Stomach smooth muscle (tissue), 2 donors: ENCODE results near the gene BPIFA1.

ENCODE experiments used
- H3K27ac ChIP-seq: one replicate; pipeline ENCODE4 v1.7.0; 2013; ENCODE audit warnings: mild to moderate bottlenecking, low read length, inconsistent platforms
- H3K27me3 ChIP-seq, 2 donors: one replicate each; pipeline ENCODE4 v1.7.0; 2013; ENCODE audit warnings: low read length in 2 of 2; ENCODE audit not compliant: insufficient read depth in 2 of 2, control insufficient read depth in 1 of 2
- H3K36me3 ChIP-seq, 2 donors: one replicate each; pipeline ENCODE4 v1.7.0; 2013; ENCODE audit warnings: low read length in 2 of 2; ENCODE audit not compliant: control insufficient read depth in 2 of 2, insufficient read depth in 2 of 2
- H3K4me1 ChIP-seq: one replicate; pipeline ENCODE4 v1.7.0; 2013; ENCODE audit warnings: low read length; ENCODE audit not compliant: control insufficient read depth, insufficient read depth
- H3K4me3 ChIP-seq, 2 donors: one replicate each; pipeline ENCODE4 v1.7.0; 2013; ENCODE audit warnings: low read length in 2 of 2
- H3K9ac ChIP-seq, 2 donors: one replicate each; pipeline ENCODE4 v1.7.0; 2013; ENCODE audit warnings: low read length in 2 of 2, mild to moderate bottlenecking in 1 of 2
- H3K9me3 ChIP-seq, 2 donors: one replicate each; pipeline ENCODE4 v1.7.0; 2013; ENCODE audit warnings: low read length in 2 of 2; ENCODE audit not compliant: control insufficient read depth in 2 of 2
- donor health status: healthy.
- donor health status: Pancreatic carcinoma.

Gene BPIFA1

GRCh38 chr20:33239979-33240736, 4.4 kb downstream of the BPIFA1 start:
- Histone ChIP-seq H3K9ac (no peak overlapping the region), H3K36me3 (no peaks in the 10 kb centered on the region), H3K9me3 (no peaks in the 10 kb centered on the region), H3K4me3 (no peak overlapping the region), H3K4me1 (no peaks in the 10 kb centered on the region), H3K27ac (no peak overlapping the region), H3K27me3 (peaks cover 0 to 15% of the 10 kb centered on the region in 2 donors)

DNA sequence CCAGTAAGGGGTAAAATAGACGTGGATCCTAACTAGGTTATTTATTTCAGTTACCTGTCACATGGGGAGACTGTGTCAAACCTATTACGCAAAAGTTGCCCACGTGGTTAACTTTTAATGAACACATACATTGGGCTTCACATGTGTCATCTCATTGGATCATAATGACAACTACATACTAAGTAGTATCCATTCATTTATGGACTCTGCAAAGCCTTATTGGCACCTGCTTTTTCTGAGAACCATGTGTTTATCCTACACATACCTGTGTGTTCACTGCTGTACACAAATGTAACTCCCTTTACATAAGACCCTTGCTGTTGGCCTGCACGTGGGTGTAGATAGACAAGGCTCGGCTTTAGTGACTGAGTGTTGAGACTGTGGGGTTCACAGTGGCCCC, 5.1 kb downstream of the BPIFA1 start:
- Histone ChIP-seq H3K27me3 (peaks cover 0 to 8% of the 10 kb centered on the region in 2 donors), H3K4me3 (no peak overlapping the region), H3K4me1 (no peaks in the 10 kb centered on the region), H3K9me3 (no peaks in the 10 kb centered on the region), H3K36me3 (no peaks in the 10 kb centered on the region), H3K9ac (no peak overlapping the region), H3K27ac (no peak overlapping the region)

DNA sequence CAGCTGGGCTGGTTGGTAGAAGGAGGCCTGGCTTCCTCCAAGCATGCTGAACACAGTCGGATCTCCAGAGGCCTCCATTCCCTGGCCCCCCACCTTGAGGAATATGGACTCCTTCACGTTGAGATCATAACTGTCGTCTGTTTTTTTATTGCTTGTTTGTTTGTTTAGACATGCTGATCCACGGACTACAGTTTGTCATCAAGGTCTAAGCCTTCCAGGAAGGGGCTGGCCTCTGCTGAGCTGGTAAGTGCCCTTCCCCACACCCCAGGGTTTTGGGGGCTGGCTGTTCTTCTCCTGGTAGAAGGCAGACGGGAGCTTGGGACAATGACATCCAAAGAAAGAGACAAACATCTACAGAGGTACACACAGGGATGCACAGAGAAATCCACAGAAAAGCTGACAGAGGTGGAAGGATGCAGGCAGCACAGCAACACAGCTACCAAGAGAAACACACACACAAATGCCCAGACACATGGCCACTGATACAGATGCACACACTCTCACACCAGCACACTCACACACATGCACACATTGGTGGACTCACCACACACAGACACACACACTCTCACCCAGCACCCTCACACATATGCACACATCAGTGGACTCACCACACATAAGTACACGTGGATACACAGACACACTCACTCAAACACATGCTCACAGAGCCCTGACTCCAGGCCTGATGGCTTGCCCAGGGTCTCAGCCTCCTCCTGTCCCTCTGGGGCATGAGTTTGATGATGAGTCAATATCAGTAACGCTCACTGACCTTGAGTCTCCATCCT, 6.7 kb downstream of the BPIFA1 start:
- Histone ChIP-seq H3K9me3 (no peaks in the 10 kb centered on the region), H3K9ac (no peak overlapping the region), H3K36me3 (no peaks in the 10 kb centered on the region), H3K4me3 (no peak overlapping the region), H3K27me3 (peaks cover 0 to 3% of the 10 kb centered on the region in 2 donors), H3K4me1 (no peaks in the 10 kb centered on the region), H3K27ac (no peak overlapping the region)

DNA sequence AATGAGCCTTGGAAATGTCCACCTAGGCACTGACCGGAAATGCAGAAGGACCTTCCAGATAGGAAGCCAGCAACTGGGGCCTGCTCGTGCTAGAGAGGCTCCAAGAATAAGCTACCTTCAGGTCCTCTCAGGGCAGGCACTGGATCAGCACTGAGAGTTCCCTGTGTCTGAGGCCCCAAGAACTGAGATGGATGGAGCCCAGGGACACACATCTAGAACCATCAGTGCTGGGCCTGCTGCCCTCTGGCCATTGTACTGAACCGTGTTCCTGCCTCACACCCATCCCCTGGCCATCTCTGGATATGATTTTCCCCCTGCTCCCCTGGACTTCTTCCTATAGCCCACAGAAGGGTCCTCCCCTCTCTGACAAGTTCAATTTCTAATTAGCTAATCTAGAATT, 10.3 kb downstream of the BPIFA1 start:
- Histone ChIP-seq H3K4me3 (no peak overlapping the region), H3K9ac (no peak overlapping the region), H3K4me1 (no peaks in the 10 kb centered on the region), H3K27ac (no peak overlapping the region), H3K9me3 (no peaks in the 10 kb centered on the region), H3K27me3 (no peaks in the 10 kb centered on the region), H3K36me3 (no peaks in the 10 kb centered on the region)

DNA sequence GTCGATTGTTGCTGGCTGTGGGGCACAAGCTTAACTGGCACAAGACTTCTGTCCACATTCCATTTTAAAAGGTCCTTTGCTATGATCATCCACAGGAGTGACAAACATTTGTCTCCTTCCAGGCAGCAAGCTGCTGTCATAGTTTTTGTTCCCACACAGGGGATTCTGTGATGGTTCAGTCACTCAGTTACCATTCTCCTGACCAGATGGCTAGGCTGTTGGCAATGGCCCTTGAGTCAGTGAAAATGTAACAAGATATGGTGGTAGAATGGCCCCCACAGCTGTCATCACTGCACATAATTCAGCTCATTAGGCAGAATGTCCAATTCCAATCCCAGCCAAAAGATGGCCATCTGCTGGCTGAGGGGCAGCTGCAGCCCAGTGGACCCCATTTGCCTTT, 13.7 kb downstream of the BPIFA1 start:
- Histone ChIP-seq H3K9ac (no peak overlapping the region), H3K4me1 (no peaks in the 10 kb centered on the region), H3K4me3 (no peak overlapping the region), H3K36me3 (no peaks in the 10 kb centered on the region), H3K27ac (no peak overlapping the region), H3K9me3 (no peaks in the 10 kb centered on the region), H3K27me3 (no peaks in the 10 kb centered on the region)

- Histone ChIP-seq H3K36me3 (no peaks in the 10 kb centered on the region), H3K9ac (no peak overlapping the region), H3K27me3 (no peaks in the 10 kb centered on the region), H3K4me3 (no peak overlapping the region), H3K27ac (no peak overlapping the region), H3K4me1 (no peaks in the 10 kb centered on the region), H3K9me3 (no peaks in the 10 kb centered on the region)
Observed at GRCh38 chr20:33250666-33251065, 14.9 kb downstream of the BPIFA1 start.

DNA sequence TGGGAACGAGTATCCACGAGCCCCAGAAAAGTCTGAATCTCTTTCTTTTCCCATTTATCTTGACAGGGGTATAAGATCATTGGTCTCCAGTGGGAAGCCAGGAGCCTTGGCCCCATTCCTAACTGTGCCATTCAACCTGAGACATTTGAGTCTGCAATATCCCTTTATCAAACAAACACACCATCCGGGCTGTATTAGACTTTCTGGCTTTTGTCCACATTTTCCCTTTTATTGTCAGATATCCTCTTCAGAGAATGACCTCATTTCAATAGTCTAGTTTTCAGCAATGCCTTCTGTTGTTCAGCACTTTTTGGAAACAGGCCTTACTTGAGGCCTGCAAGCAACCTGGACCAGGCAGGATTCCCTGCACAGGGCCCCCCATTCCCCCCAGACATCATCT, 15.7 kb downstream of the BPIFA1 start:
- H3K27ac ChIP-seq = no peak overlapping the region
- H3K36me3 ChIP-seq = no peaks in the 10 kb centered on the region
- H3K9ac ChIP-seq = no peak overlapping the region
- no peak overlapping the region for H3K4me3 ChIP-seq
- H3K4me1 ChIP-seq = no peaks in the 10 kb centered on the region
- H3K9me3 ChIP-seq = no peaks in the 10 kb centered on the region
- no peaks in the 10 kb centered on the region for H3K27me3 ChIP-seq

DNA sequence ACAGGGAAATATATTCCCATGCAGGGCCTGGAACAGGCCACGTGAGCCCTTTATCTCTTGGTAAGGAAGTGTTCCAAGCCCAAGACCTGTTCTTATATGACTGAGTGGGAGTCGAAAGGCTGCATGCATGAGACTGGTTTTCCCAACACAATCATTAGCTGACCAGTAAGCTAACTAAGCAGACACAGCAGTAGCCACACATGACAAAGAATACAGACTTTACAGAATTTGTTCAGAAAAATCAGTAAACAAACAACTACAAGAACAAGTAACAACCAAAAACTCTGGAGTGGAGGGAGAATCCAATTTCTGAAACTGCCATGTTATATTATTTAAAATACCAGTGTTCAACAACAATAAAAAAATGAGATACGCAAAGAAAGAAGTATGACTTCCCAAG, 16.7 kb downstream of the BPIFA1 start:
- Histone ChIP-seq H3K36me3 (no peaks in the 10 kb centered on the region), H3K9ac (no peak overlapping the region), H3K27me3 (no peaks in the 10 kb centered on the region), H3K9me3 (no peaks in the 10 kb centered on the region), H3K4me1 (no peaks in the 10 kb centered on the region), H3K4me3 (no peak overlapping the region), H3K27ac (no peak overlapping the region)

DNA sequence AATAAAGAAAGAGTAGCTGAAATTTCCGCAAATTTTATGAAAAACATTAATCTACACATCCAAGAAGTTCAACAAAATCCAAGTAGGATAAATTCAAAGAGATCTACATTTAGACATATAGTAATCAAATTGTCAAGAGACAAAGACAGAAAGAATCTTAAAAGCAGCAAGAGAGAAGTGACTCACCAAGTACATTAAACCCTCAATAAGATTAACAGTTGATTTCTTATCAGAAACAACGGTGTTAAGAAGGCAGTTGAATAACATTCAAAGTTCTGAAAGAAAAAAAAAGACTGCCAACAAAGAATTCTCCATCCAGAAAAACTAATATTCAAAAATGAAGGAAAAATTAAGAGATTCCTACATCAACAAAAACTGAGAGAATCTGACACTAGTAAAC, 19.2 kb downstream of the BPIFA1 start:
- no peak overlapping the region for H3K9ac ChIP-seq
- H3K4me1 ChIP-seq = no peaks in the 10 kb centered on the region
- H3K4me3 ChIP-seq = no peak overlapping the region
- H3K27ac ChIP-seq = no peak overlapping the region
- no peaks in the 10 kb centered on the region for H3K27me3 ChIP-seq
- H3K9me3 ChIP-seq = no peaks in the 10 kb centered on the region
- no peaks in the 10 kb centered on the region for H3K36me3 ChIP-seq

DNA sequence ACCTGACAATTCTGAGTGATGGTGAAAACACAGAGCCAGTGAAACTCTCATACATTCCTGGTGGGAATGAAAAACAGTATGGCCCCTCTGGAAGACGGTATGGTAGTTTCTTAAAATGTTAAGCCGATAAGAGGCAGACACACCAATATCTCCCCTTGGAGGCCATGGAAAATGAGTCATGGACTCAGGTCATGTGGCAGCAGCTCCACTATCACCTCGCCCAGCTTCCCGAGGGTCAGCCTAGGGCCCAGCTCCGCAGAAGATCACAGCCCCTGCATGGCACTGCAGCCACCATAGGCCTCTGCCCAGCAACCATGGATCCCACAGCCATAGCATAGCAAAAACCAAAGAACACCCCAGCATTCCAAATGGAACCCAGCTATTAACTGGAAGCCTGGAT, 21.4 kb downstream of the BPIFA1 start:
- no peaks in the 10 kb centered on the region for H3K36me3 ChIP-seq
- no peak overlapping the region for H3K9ac ChIP-seq
- no peak overlapping the region for H3K4me3 ChIP-seq
- no peak overlapping the region for H3K27ac ChIP-seq
- H3K4me1 ChIP-seq = no peaks in the 10 kb centered on the region
- H3K27me3 ChIP-seq = no peaks in the 10 kb centered on the region
- peaks cover 0 to 7% of the 10 kb centered on the region in 2 donors for H3K9me3 ChIP-seq

- Histone ChIP-seq H3K9ac (no peak overlapping the region), H3K9me3 (peaks cover 0 to 10% of the 10 kb centered on the region in 2 donors), H3K4me1 (no peaks in the 10 kb centered on the region), H3K36me3 (no peaks in the 10 kb centered on the region), H3K4me3 (no peak overlapping the region), H3K27me3 (peaks cover 0 to 5% of the 10 kb centered on the region in 2 donors), H3K27ac (no peak overlapping the region)
Observed at GRCh38 chr20:33259371-33259770, 23.6 kb downstream of the BPIFA1 start.
